ENCODE measurements around the gene REEP2. TPM values are rescaled to one million over a fixed set of nuclear protein-coding genes. Genes with fewer than 3 reads are reported as not detected.

The REEP2 gene
- total RNA-seq = 7.9 and 8.3 TPM in 2 replicates

GRCh38 chr5:138438724-138439476 is at the start of gene REEP2:
TSS of gene REEP2 (plus strand) at chr5:138439057. CDS start at chr5:138439209, 152 bp downstream.

GRCh38 chr5:138465261-138466124 is 26.6 kb downstream of the REEP2 start, which contains the start of gene EGR1:
TSS of gene EGR1 (plus strand) at chr5:138465479. CDS start at chr5:138465762, 283 bp downstream.

Other genes with a start within 250 kb of the REEP2 start
- 20.9 and 21.9 TPM in 2 replicates for gene CDC23, start 225.7 kb upstream of the REEP2 start, total RNA-seq
- not detected in 2 replicates for gene GFRA3, start 164.4 kb upstream of the REEP2 start, total RNA-seq
- 0.54 and 4.4 TPM in 2 replicates for gene CDC25C, start 107.3 kb upstream of the REEP2 start, total RNA-seq
- 25.4 and 26.2 TPM in 2 replicates for gene FAM53C, start 100.8 kb upstream of the REEP2 start, total RNA-seq
- gene KDM3B, start 86.4 kb upstream of the REEP2 start, total RNA-seq = 15.7 and 30.1 TPM in 2 replicates
- 30.8 and 64.1 TPM in 2 replicates for gene EGR1, start 26.4 kb downstream of the REEP2 start, total RNA-seq
- gene ETF1, start 104.2 kb downstream of the REEP2 start, total RNA-seq = 80.5 and 86.5 TPM in 2 replicates
- gene HSPA9, start 136.3 kb downstream of the REEP2 start, total RNA-seq = 236 and 274 TPM in 2 replicates